WTC11 (cell line): ENCODE results near the gene RTN4.

Experiments used
- AFF4 ChIP-seq: sonication (generic); formaldehyde crosslinking; IDR thresholded peaks from 2 replicates; pipeline ENCODE4 v1.8.1; 2023; ENCODE audit warnings: mild to moderate bottlenecking, missing genetic modification reagents, borderline replicate concordance
- AR ChIP-seq: fragments of 250-450 bp; sonication (Bioruptor Pico); IDR thresholded peaks from 2 replicates; pipeline ENCODE4 v1.9.0; 2021; ENCODE audit warnings: mild to moderate bottlenecking
- CTCF ChIP-seq: fragments of 200-600 bp; IDR thresholded peaks from 2 replicates; pipeline ENCODE4 v1.8.0; 2022; ENCODE audit warnings: antibody characterized with exemption
- FOXK1 ChIP-seq: sonication (generic); formaldehyde crosslinking; IDR thresholded peaks from 2 replicates; pipeline ENCODE4 v1.8.0; 2022; ENCODE audit warnings: mild to moderate bottlenecking, moderate library complexity, missing genetic modification reagents
- GABPB1 ChIP-seq: sonication (generic); formaldehyde crosslinking; IDR thresholded peaks from 2 replicates; pipeline ENCODE4 v1.8.1; 2023; ENCODE audit warnings: mild to moderate bottlenecking, missing genetic modification reagents
- HMGA2 ChIP-seq: fragments of 250-450 bp; sonication (Bioruptor Pico); IDR thresholded peaks from 2 replicates; pipeline ENCODE4 v1.4.0; 2021; ENCODE audit warnings: mild to moderate bottlenecking, moderate library complexity
- JUN ChIP-seq: sonication (generic); formaldehyde crosslinking; IDR thresholded peaks from 2 replicates; pipeline ENCODE4 v1.8.0; 2023; ENCODE audit warnings: mild to moderate bottlenecking, missing genetic modification reagents
- MAX ChIP-seq: sonication (generic); formaldehyde crosslinking; IDR thresholded peaks from 2 replicates; pipeline ENCODE4 v1.8.0; 2022; ENCODE audit warnings: mild to moderate bottlenecking, missing genetic modification reagents
- NR1H2 ChIP-seq: sonication (generic); formaldehyde crosslinking; IDR thresholded peaks from 2 replicates; pipeline ENCODE4 v1.9.0; 2021; ENCODE audit warnings: mild to moderate bottlenecking, moderate library complexity, missing genetic modification reagents
- TP53 ChIP-seq: sonication (generic); formaldehyde crosslinking; IDR thresholded peaks from 2 replicates; pipeline ENCODE4 v1.8.1; 2023; ENCODE audit warnings: mild to moderate bottlenecking, missing genetic modification reagents

GRCh38 chr2:55014962-55015939 lies 35.0 kb downstream of the RTN4 start:
- no peak for TF ChIP-seq NR1H2 (CRISPR knock-in tag)
- TF ChIP-seq CTCF = no peak; the same call in 1 of the 2 replicates
- no peak for TF ChIP-seq GABPB1 (CRISPR knock-in tag)
- TF ChIP-seq AR = no peak
- TF ChIP-seq TP53 (CRISPR knock-in tag) = no peak
- no peak for TF ChIP-seq HMGA2 (CRISPR knock-in tag)
- TF ChIP-seq MAX (CRISPR knock-in tag) = no peak
- no peak for TF ChIP-seq JUN (CRISPR knock-in tag)
- no peak for TF ChIP-seq FOXK1 (CRISPR knock-in tag)
- no peak for TF ChIP-seq AFF4 (CRISPR knock-in tag)
